ENCODE data around the gene KLRG1. TPM values are rescaled to one million over a fixed set of nuclear protein-coding genes. Genes with fewer than 3 reads are reported as not detected.

The KLRG1 gene
- total RNA-seq = 10 to 100 TPM in 1 of 4 donors, 1 to 10 TPM in 3; 5.1 to 10.5 (median 7.4) TPM

- no peak for TF ChIP-seq CTCF (IDR thresholded peaks at IDR 0.05; ENCODE audit: low read depth)
These were observed at the start of gene KLRG1 for GRCh38 chr12:8989413-8989812. Gene KLRG1, plus strand, starts transcription at chr12:8989546. Its CDS starts 90 bp downstream, at chr12:8989636.

- no peak for TF ChIP-seq CTCF (IDR thresholded peaks at IDR 0.05; ENCODE audit: low read depth)
These were observed 47.5 kb upstream of the KLRG1 start for GRCh38 chr12:8941691-8942478.

- TF ChIP-seq CTCF (IDR thresholded peaks at IDR 0.05; ENCODE audit: low read depth) = no peak
These were observed 45.7 kb upstream of the KLRG1 start for GRCh38 chr12:8943565-8944186.

- no peak for TF ChIP-seq CTCF (IDR thresholded peaks at IDR 0.05; ENCODE audit: low read depth)
These were observed 42.6 kb upstream of the KLRG1 start for GRCh38 chr12:8946733-8947132.

- no peak for TF ChIP-seq CTCF (IDR thresholded peaks at IDR 0.05; ENCODE audit: low read depth)
These were observed 41.6 kb upstream of the KLRG1 start for GRCh38 chr12:8947737-8948136.

- TF ChIP-seq CTCF (IDR thresholded peaks at IDR 0.05; ENCODE audit: low read depth) = no peak
These were observed 40.5 kb upstream of the KLRG1 start for GRCh38 chr12:8948701-8949341.

All from subcutaneous adipose tissue (tissue), 4 donors.